Measurements from ENCODE around the gene ACRV1. TPM values are rescaled to one million over a fixed set of nuclear protein-coding genes. Genes with fewer than 3 reads are reported as not detected.

The ACRV1 gene
- total RNA-seq, 1 donor from 2014 or later = not detected

DNA sequence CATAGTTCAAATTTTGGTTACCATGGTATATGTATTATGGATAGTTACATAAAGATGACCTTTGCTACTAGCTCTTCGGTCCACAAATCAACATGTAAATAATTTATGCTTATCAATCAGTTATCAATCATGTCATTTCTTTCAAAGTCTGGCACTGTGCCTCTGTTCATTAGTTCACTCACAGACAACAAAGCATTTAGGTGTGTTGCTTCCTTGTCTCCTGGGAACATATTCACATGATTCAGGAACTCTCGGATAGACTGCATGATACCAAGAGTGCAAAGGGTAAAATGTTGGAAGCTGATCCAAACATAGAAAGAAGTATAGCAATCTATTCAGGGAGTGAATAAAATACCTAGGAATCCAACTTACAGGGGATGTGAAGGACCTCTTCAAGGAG, 14.3 kb upstream of the ACRV1 start:
- TF ChIP-seq, protein P1, sequence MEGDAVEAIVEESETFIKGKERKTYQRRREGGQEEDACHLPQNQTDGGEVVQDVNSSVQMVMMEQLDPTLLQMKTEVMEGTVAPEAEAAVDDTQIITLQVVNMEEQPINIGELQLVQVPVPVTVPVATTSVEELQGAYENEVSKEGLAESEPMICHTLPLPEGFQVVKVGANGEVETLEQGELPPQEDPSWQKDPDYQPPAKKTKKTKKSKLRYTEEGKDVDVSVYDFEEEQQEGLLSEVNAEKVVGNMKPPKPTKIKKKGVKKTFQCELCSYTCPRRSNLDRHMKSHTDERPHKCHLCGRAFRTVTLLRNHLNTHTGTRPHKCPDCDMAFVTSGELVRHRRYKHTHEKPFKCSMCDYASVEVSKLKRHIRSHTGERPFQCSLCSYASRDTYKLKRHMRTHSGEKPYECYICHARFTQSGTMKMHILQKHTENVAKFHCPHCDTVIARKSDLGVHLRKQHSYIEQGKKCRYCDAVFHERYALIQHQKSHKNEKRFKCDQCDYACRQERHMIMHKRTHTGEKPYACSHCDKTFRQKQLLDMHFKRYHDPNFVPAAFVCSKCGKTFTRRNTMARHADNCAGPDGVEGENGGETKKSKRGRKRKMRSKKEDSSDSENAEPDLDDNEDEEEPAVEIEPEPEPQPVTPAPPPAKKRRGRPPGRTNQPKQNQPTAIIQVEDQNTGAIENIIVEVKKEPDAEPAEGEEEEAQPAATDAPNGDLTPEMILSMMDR (conservative IDR thresholded peaks at IDR 0.05; ENCODE audit: low read depth, low read length) = no peak
- DNase-seq (ENCODE audit: low read depth) = no peak
- H3K4me3 ChIP-seq (ENCODE audit: low read depth, low read length) = no peak overlapping the region

DNA sequence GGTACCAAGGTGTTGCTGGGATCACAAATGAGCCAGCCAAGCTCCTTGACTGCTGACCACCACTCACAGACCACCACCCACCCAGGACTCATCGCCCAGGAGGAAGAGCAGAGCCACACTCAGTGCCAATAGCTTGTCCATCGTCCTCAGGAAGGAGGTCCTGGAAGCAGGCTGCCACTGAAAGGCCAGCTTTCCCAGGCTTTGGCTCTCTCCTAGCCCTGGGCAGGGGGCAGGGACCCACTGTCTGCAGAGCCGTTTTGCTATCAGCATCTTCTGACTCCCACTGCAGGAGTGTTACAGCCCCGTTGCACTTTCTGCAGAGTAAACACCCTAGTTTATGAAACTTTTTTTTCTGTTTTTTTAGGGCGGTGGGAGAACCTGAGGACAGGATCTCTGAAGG, 12.2 kb upstream of the ACRV1 start:
- TF ChIP-seq, protein P1 (conservative IDR thresholded peaks at IDR 0.05; ENCODE audit: low read depth, low read length) = no peak
- DNase-seq (ENCODE audit: low read depth) = no peak
- no peak overlapping the region for H3K4me3 ChIP-seq (ENCODE audit: low read depth, low read length)

DNA sequence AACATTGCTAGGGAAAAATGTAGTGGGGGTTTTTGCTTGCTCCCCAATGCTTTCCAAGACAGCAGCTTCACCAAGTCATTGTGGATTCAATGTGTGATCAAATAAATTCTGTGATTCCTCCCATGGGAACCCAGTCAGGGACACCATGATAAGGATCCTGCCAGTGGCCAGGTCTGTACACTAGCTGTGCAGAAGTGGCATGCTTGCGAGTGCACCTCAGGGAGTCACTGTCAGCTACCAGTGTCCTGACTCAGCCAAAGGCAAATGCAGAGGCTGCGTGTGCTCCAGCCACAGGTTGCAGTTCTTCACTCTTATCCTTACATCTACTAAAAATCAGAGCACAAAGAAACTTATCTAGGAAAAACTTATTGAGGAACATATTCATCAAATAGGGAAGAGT, 9.4 kb upstream of the ACRV1 start:
- no peak overlapping the region for H3K4me3 ChIP-seq (ENCODE audit: low read depth, low read length)
- TF ChIP-seq, protein P1 (conservative IDR thresholded peaks at IDR 0.05; ENCODE audit: low read depth, low read length) = no peak
- DNase-seq (ENCODE audit: low read depth) = no peak

DNA sequence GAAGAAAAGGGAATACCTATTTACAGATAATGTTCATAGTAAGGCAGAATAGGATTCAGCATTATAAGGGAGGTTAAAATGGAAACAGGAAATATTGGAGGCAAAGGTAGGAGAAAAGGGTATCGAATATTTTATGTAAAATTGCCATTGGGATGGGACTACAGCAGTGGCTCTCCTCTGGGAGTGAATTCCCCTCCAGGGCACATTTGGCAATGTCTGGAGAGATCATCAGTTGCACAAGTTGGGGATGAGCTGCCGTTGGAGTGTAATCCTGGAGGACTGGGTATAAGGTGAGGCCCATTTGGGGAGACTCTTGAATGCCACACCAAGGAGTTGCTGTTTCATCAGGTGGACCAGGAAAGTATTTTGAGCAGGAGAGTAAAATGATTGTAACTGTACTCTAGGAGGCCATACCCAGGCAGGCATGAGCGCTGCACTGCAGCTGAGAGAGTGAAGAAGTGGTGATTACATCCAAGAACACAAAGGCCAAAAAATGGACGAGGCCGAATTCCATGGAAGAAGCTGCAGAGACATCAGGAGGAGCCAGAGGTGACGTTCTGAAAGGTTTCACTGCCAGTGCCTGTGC, 8.7 kb upstream of the ACRV1 start:
- H3K4me3 ChIP-seq (ENCODE audit: low read depth, low read length) = no peak overlapping the region
- DNase-seq (ENCODE audit: low read depth) = no peak
- TF ChIP-seq, protein P1 (conservative IDR thresholded peaks at IDR 0.05; ENCODE audit: low read depth, low read length) = no peak

DNA sequence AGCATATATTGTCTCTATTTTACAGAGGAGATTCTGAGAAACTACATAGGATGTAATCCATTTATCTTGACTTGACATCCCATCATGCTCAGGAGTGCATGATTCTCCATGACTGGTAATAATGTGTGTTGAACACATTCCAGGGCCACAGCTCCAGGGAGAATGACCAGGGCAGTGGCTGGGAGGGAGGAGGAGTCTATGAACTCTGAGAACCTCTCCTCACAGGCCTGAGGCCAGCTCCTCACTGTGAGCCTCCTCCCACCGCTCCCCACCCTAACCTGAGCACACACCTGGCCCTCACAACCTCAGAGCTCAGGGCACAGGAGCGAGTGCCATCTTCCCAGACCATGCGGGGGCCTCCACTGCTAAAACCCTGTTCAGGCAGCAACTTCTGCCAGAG, 8.0 kb upstream of the ACRV1 start:
- no peak overlapping the region for H3K4me3 ChIP-seq (ENCODE audit: low read depth, low read length)
- TF ChIP-seq, protein P1 (conservative IDR thresholded peaks at IDR 0.05; ENCODE audit: low read depth, low read length) = no peak
- no peak for DNase-seq (ENCODE audit: low read depth)

DNA sequence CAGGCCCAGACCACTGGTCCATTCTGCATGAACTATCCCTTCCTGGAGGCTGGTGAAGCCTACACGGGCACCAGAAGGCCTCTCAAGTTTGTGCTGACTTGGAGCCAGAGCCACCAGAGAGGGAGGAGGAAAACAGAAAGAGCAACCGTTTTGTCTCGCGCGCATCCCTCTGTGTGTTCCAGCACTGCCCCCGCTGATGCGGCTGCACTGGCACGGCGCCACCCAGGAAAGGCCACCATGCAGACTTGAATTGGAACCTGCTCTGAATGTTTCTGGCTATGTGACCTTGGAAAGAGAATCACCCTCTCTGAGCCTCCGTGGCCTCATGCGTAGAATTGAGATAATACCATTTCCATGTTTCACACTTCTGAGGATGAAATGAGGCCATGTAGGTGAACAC, 7.4 kb upstream of the ACRV1 start:
- TF ChIP-seq, protein P1 (conservative IDR thresholded peaks at IDR 0.05; ENCODE audit: low read depth, low read length) = no peak
- no peak for DNase-seq (ENCODE audit: low read depth)
- H3K4me3 ChIP-seq (ENCODE audit: low read depth, low read length) = no peak overlapping the region

DNA sequence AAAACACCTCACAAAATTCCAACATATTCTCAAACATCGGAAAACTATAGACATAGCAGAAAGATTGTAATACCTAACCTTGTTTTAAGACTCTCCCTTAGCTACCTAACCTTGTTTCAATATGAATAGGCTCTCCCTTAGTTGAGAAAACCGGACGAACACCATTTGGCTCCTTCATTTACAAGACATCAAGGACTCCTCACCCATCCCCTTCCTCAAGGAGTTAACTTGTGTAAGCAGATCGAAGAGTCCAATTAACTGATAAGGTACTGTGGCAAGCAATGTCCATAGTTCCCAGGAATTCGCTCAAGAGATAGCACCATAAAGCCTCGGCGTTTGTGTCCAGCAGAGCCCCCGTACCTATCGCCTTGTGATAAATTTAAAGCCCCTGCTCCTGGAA, 4.6 kb upstream of the ACRV1 start:
- TF ChIP-seq, protein P1 (conservative IDR thresholded peaks at IDR 0.05; ENCODE audit: low read depth, low read length) = no peak
- H3K4me3 ChIP-seq (ENCODE audit: low read depth, low read length) = no peak overlapping the region
- no peak for DNase-seq (ENCODE audit: low read depth)

All from epithelial cell of proximal tubule (primary cell).